Effector CD4-positive, alpha-beta T cell (primary cell): ENCODE results near the gene HES7.
"Not testable (repeated sequence)": the region's sequence is repeated elsewhere in the genome, so short reads cannot be mapped to it uniquely, and the experiment has no call there.

Experiments used
- DNase-seq: peaks from one replicate; pipeline ENCODE4 v3.0.0-alpha.2; 2020

The HES7 gene

GRCh38 chr17:8096541-8096940, 27.4 kb downstream of the HES7 start:
- DNase-seq = no peak

DNA sequence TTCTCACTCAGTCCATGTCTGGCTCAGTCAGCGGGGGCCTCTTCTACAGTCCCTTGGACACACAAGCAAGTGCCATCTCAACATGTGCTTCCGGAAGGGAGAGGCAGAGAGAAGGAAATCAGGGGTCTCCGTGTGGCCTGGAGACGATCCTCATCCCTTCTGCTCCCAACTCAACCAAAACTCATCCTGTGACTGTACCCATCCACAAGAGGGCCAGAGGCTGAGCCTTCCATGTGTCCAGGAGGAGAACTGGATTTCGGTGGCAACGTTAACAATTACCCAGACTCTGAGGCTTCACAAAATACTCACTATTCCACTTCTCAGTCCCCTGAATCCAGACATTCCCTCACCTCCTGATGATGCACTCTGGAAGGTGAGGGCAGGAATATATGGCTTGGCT, 28.5 kb downstream of the HES7 start:
- DNase-seq = no peak

- DNase-seq = no peak
These were observed 32.7 kb downstream of the HES7 start for GRCh38 chr17:8091033-8091687.

GRCh38 chr17:8089728-8090127, 34.2 kb downstream of the HES7 start:
- no peak for DNase-seq

GRCh38 chr17:8087952-8088230, 36.0 kb downstream of the HES7 start:
- no peak for DNase-seq

DNA sequence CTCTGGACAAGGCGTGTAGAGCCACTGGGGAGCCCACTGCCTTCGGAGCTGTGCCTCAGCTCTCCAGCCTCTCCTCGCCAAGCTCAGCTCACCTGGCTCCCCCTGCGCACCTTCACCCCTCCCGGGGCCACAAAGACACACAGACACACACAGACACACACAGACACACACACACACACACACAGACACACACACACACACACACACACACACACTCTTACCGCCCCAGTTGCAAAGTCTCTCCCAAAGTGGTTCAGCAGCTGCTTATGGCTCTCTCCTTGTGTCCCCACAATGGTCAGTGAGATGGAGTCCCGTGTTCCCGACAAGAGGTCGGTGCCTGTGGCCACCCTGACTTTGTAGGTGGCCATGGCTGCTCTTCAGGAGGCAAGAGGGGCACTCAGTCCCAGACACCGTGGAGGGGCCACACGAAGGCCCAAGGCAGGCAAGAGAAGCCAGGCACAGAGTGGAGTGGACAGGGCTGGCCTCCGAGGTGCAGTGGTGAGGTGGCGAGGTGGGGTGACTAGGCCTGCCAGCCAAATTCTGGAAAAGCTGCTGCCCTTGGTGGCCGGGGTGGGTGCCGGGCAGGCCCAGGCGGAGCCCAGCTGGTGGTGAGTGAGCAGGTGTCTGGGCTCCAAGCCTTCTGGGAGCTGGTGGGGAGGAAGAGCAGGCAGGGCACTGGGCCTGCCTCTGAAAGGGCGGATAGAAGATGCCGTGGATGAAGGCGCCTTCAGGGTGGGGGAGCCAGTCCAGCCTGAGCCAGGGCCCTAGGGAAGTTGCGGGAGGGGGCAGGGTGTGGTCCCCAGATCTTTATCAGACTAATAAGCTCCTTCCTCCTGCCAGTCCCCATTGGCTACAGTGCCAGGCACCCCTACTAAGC, 36.6 kb downstream of the HES7 start, which contains the start of gene ALOX12B:
Gene ALOX12B (minus strand): TSS at position 642 of the 877 bp plus-strand sequence. CDS start 274 bp downstream, at position 368.
- DNase-seq = no peak

DNA sequence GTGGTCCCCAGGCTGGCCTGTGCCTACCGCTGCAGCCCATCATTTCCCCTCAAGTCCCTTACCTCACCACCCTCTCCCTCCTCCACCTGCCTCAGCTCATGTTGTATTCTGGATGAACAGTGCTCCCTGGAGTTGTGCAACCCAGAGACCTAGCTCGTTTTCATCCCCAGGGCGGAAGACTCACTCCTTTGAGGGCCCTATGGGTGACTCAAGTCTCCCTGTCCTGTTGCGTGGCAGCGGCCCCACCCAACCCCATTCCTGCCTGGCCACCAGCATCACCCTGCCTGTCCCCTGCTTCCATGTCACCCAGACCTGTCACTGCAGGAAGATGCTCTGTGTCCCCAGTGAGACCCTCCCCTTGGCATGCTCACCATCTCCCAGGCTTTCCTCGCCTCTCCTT, 39.7 kb downstream of the HES7 start:
- no peak for DNase-seq

DNA sequence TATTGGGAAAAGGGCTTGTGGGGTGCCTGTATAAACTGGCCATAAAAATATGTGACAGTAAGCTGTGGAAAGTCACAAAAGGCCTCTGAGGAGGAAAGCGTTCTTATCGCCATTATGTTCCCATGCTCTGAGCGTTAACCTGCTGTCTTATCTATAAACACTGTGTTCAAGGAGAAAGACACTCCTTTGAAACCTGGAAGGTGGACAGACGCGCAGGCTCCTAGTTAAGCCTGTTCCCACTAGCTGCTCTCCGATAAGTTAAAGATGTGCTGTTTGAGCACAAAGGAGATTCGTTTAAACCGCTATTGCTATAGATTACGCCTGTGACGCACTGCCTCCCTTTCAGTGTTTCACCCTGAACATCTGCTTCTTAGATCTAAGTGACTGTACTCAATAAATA, 41.6 kb downstream of the HES7 start:
- no peak for DNase-seq

- DNase-seq = no peak
These were observed 42.0 kb downstream of the HES7 start for GRCh38 chr17:8081876-8082275.

DNA sequence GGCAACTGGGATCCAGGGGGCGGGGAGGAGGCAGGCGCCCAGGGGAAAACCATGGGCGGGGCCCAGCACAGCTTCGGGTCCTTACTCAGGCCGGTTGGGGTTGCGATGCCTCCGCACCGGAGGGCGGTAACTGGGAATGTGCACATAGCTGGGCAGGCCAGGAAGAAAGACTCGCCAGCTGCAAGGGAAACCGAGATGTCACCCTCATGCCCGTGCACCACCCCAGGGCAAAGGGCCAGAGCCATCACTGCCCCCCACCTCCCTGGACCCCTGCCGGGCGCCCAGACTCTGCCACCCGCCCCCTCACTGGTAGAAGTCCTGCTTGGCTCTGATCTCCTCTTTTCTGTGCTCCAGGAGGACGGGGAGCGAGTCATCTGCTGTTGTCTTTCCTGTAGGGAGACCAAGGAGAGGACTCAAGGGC, 43.1 kb downstream of the HES7 start:
- no peak for DNase-seq

DNA sequence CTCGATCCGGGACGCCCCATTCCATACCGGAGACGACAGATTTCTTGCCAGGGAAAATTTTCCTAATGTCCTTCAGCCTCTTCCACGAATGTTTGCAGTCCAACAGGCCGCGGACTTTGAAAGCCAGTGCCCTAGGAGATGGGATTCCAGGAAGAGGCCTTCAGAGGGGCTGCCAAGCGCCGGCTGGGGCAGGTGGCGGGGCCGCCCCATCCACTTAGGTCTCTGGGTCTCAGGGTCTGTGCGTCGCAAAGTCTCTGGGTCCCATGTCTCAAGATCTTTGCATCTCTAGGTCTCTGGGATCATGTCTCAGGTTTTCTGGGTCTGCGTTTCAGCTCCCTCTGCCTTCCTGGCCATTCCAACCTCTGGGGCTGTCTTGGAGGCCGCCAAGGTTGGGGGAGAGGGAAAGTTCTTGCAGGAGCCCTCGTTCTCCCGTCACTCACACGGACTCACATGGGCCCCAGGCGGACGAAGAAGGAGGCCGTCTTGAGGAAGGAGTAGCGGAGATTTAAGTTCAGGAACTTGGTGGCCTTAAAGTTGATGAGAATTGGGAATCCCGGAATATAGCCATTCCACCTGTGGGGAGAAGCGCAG, 43.6 kb downstream of the HES7 start:
- DNase-seq = no peak

DNA sequence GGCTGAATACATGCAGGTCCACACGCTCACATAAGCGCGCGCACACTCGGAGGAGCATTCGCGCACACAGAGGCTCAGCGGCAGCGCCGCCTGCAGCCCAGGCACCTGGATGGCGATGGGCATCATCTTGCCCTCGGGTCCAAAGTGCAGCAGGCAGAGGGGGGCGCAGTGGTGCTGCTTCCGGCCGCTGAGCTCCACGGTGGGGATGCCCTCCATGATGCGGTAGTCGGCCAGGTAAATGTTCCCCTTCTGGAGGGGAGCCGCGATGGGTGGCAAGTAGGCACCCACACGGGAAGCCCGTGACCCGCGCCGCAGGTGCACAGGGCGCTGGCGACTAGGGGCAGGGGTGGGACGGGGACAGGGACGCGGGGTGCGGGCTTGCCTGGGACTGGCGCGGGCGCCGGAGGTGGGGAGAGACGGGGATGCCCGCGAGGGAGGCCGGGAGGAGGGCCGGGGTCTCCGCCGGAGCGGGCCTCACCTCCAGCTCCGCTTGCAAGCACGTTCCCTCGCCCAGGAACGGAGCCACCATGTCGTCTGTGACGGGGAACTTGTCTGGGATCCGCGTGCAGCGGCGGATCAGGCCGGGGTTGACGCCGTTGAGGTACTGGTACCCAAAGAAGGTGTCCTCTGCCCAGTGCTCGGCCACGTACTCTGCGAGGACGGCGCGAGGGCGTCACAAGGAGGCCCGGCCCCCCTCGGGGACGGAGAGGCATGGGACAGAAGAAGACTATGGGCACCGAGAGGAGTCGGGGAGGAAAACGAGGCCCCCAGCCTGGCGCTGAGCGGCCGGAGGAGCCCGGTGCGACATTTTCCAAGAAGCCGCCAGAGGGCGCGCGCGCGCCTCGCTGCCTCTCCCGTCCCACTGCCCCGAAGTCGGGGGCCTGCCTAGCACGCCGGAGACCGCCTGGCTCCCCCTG, 44.4 kb downstream of the HES7 start:
- peak; percentile 72 for DNase-seq

DNA sequence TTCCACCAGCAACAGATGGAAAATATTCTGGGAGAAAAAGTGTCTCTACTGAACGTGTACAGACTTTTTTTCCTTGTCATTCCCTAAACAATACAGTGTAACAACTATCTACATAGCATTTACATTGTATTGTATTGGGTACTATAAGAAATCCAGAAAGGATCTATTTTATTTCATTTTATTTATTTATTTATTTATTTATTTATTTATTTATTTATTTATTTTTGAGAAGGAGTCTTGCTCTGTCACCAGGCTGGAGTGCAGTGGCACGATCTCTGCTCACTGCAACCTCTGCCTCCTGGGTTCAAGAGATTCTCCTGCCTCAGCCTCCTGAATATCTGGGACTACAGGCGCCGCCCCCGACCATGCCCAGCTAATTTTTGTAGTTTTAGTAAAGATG, 46.0 kb downstream of the HES7 start:
- not testable (repeated sequence) for DNase-seq

- no peak for DNase-seq
These were observed 47.2 kb downstream of the HES7 start for GRCh38 chr17:8076502-8077266.

DNA sequence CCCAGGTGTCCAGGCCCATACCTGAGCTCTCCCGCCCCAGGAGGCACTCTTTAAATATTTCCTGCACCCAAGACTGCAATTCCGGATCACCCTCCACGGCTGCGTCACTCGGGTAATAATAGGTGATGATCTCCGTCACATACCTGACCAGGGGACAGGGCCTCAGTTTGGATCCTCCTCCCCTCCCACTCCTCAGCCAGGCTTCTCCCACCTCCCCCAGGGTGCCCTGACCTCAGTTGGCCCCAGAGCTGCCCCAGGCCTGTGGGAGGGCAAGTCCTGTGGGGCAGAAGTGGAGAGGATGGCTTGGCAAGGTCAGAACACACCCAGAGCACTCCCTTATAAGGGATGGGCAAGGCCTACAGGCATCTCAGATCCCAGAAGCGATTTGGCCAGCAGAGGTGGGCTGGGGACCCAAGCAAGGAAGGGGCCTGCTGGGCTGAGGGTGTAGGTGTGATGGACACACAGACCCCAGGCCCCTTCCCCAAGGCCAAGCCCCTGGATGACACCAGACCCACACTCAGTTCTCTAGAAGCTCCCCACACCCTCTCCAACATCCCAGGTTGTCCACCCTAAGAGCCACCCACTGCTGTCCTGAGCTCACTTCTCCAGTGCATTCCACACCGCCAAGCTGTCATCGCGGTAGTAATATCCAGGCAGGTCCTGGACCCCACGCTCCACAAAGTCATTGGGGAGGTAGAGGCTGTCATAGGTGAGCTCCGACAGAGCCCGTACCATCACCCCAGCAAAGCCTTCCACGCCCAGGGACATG, 48.1 kb downstream of the HES7 start:
- DNase-seq = no peak

DNA sequence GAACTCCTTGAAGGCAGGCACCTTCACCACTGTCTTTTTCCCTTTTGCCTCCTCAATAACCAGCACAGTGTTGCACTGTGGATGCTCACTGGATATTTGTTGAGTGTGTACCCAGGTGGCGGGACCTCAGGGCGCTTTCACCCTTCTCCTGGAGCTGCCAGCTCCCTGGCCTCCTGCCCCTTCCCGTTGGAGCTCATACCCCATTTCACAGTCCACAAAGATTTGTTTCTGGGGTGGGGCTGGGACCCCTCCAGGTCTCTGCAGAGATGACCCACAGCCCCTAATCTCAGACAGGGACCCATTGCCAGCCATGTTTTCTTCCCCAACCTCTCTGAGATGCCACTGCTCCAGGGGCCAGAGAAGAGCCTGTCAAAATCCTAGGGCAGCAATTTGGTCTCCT, 48.8 kb downstream of the HES7 start:
- DNase-seq = no peak

GRCh38 chr17:8074554-8074953, 49.4 kb downstream of the HES7 start:
- no peak for DNase-seq

GRCh38 chr17:8073627-8074484, 50.0 kb downstream of the HES7 start:
- DNase-seq = peak; percentile 84

DNA sequence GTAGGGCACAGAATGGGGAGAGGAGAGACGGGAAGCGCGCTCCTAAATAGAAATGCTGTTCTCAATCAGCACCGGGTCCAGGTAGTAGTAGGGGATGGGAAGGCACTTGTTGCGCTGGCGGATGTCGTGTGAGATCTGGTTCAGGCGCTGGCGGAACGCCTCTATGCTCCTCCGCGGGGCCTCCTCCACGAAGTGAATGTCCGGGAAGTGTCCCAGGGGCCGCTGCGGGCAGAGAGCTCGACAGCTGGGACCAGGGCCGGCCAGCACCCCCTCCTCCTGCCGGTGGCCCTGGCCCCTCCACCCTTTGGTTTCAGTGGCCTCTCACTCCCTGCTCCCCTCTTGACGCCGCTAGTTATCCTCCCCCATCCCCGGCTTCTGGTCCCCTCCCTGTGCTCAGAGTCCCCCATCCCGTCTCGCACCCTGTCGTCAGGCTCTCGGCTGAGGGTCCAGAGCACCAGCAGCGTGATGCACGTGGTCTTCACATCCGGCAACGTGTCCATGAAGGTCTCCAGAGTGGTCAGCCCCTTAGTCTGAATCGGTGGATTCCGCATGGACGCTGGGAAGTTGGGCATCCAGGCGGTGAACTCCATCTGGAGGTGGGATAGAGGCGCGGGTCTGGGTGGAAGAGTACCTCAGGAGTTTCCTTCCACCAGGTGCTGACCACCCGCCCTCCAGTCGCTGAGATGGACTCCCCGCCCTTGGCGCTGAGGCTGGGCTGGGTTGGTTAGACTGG, 51.0 kb downstream of the HES7 start:
- DNase-seq = peak; percentile 20

GRCh38 chr17:8072341-8072728, 51.6 kb downstream of the HES7 start:
- no peak for DNase-seq
